Stomach (tissue), 9 donors: ENCODE data around the gene NAPB. TPM values are rescaled to one million over a fixed set of nuclear protein-coding genes. Genes with fewer than 3 reads are reported as not detected.

ENCODE experiments used
- DNase-seq, 2 donors: peaks; one replicate each; pipeline versions ENCODE4 v3.0.0 to v3.0.0-alpha.2; 2013 to 2019
- H3K27ac ChIP-seq, 5 donors: fragments of 200-600 bp in 4 of 5; sonication (generic) in 4 of 5; one replicate each; pipeline ENCODE4 v1.5.1; 2013 to 2019; ENCODE audit warnings: mild to moderate bottlenecking in 1 of 5, moderate library complexity in 1 of 5
- H3K27me3 ChIP-seq, 3 donors: fragments of 200-600 bp; sonication (generic); one replicate each; pipeline ENCODE4 v1.5.1; 2017 to 2019; ENCODE audit warnings: mixed run types in 1 of 3
- H3K36me3 ChIP-seq, 4 donors: fragments of 200-600 bp; sonication (generic); 1 replicate in 3 of 4; 2 replicates in 1 of 4; pipeline ENCODE4 v1.5.1; 2016 to 2019
- H3K4me1 ChIP-seq, 4 donors: fragments of 200-600 bp; sonication (generic); one replicate each; pipeline ENCODE4 v1.5.1; 2016 to 2019
- H3K4me3 ChIP-seq, 4 donors: fragments of 200-600 bp; sonication (generic) in 3 of 4; one replicate each; pipeline ENCODE4 v1.5.1; 2016 to 2019; ENCODE audit warnings: mild to moderate bottlenecking in 1 of 4
- H3K9me3 ChIP-seq, 4 donors: fragments of 200-600 bp; sonication (generic); one replicate each; pipeline ENCODE4 v1.5.1; 2016 to 2019
- EP300 ChIP-seq: sonication (generic); formaldehyde crosslinking; IDR thresholded peaks from one replicate; pipeline ENCODE4 v1.6.1; 2017; ENCODE audit warnings: antibody characterized with exemption
- POLR2A ChIP-seq, 4 donors: fragments of 450-650 bp; IDR thresholded peaks; one replicate each; pipeline ENCODE4 v1.6.1; 2016; ENCODE audit warnings: antibody characterized with exemption in 4 of 4, control low read depth in 2 of 4, mild to moderate bottlenecking in 1 of 4, moderate library complexity in 1 of 4
- POLR2AphosphoS5 ChIP-seq, 3 donors: sonication (generic); formaldehyde crosslinking; IDR thresholded peaks; one replicate each; pipeline ENCODE4 v1.6.1; 2016; ENCODE audit warnings: antibody characterized with exemption in 3 of 3
- WGBS, 5 donors: extraction: QIAGEN DNeasy Blood & Tissue Kit in 3 of 5; methylation state at CpG; one replicate each; pipeline versions ENCODE4 v1.1.5 to v1.1.7; 2013 to 2018; 5-methylcytosine and 5-hydroxymethylcytosine counted together
- intact Hi-C: fragments of 100-400 bp; cut with DNase I; formaldehyde crosslinking; loops from one replicate; pipeline ENCODE4 v1.15.1; 2023; ENCODE audit warnings: low total_unique reads
- polyA plus RNA-seq, 3 donors: library from polyadenylated mRNA; stranded (reverse); fragments of 200-250 nt; gene quantifications; one replicate each; pipeline ENCODE4 v1.2.3, GENCODE V29; 2013
- total RNA-seq, 5 donors: library from RNA; depleted of rRNA; stranded (reverse); fragments of >200 nt; gene quantifications; one replicate each; pipeline versions ENCODE4 v1.1.0 to v1.2.3, GENCODE V29; 2014 to 2016
- TF ChIP-seq, protein P1 (sequence below), 7 experiments: fragments of 450-650 bp in 4 of 7; fragments of 200-600 bp in 3 of 7; sonication (generic) in 3 of 7; IDR thresholded peaks; one replicate each; pipeline ENCODE4 v1.5.1; 2016 to 2019; ENCODE audit warnings: antibody characterized with exemption in 7 of 7, control low read depth in 2 of 7, mild to moderate bottlenecking in 1 of 7
- donor health status: healthy with polysubstance abuse.
- donor health status: Bipolar disorder and iron deficiency.
- donor health status: healthy.

The NAPB gene
- total and polyA plus RNA-seq, 8 donors: 0.58 to 33.5 (median 5.8) TPM

DNA sequence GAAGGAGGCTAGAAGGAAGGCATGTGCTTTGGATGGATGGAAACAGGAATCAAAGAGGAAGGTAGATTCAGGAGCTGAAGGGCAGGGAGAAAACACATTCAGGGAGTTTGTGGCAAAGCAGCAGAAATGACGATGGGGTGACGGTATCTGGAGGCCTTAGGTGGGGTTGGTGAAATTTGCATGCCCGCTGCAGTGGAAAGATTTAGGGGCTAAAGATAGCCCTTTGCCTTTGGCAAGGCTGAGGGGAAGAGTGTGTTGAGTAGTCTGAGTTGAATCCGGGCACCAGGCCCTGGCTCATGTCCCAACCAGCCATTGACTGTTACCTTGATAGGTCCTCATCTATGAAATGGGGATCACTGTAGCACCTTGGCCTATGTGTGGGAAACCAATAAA, 58.0 kb downstream of the NAPB start:
- TF ChIP-seq, protein P1, sequence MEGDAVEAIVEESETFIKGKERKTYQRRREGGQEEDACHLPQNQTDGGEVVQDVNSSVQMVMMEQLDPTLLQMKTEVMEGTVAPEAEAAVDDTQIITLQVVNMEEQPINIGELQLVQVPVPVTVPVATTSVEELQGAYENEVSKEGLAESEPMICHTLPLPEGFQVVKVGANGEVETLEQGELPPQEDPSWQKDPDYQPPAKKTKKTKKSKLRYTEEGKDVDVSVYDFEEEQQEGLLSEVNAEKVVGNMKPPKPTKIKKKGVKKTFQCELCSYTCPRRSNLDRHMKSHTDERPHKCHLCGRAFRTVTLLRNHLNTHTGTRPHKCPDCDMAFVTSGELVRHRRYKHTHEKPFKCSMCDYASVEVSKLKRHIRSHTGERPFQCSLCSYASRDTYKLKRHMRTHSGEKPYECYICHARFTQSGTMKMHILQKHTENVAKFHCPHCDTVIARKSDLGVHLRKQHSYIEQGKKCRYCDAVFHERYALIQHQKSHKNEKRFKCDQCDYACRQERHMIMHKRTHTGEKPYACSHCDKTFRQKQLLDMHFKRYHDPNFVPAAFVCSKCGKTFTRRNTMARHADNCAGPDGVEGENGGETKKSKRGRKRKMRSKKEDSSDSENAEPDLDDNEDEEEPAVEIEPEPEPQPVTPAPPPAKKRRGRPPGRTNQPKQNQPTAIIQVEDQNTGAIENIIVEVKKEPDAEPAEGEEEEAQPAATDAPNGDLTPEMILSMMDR (IDR thresholded peaks at IDR 0.05): no peak
- TF ChIP-seq POLR2A (IDR thresholded peaks at IDR 0.05) (no peak), POLR2AphosphoS5 (IDR thresholded peaks at IDR 0.05) (no peak), EP300 (no peak)
- Histone ChIP-seq H3K4me3 (peak overlapping the region; percentile 68 to 93 (median 90)), H3K36me3 (peaks cover 10 to 22% (median 19%) of the 10 kb centered on the region in 4 donors), H3K27ac (peak overlapping the region in 4 of 5 donors; percentile 99 to 100 (median 100)), H3K27me3 (no peaks in the 10 kb centered on the region), H3K9me3 (no peaks in the 10 kb centered on the region), H3K4me1 (peaks cover 35 to 83% (median 64%) of the 10 kb centered on the region in 4 donors)
- WGBS, 5 donors: 47 to 73% (median 61%) methylated on average over 4 of the region's 4 CpGs
- intact Hi-C loops: no loop called here
- no peak for DNase-seq

DNA sequence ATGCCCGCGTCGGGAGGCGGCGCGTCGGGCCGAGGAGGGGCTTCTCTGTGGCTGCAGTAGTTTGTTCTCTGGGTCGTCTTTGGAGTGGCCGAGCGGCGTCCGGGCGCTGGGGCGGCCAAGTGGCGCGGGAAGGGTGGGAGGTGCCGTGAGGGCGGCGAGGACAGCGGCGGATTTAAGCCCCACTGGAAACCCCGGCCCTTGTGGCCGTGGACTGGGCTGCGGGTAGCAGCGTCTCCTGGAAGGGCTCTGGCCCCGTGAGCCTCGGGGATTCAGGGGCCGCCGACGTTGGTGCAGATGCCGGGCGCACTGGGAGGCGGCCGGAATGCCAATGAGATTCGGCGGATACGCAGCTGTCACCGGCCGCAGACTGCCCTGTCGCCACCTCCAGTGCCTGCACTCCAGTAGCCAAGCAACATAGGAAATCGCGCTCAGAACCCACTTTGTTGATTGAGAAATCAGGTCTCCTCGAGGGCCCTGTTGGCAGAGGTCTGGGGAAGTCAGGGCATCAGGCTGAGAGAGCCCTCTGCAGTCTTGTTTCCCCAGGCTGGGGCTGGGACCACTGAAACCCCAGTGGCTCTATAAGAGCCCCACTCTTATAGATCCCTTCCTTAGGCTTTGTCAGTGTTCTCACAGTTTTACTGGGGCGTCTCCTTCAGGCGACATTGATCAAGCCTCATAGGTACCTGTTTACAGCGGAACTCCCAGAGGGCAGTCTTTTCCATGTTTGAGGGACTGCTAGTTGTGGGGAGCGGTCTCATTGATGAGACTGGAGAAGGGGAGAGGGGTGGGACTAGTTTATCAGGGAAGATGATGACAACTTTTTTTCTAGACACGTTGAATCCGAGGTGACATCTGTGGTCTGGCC, 58.7 kb downstream of the NAPB start:
- peak overlapping the region; percentile 68 to 93 (median 90) for H3K4me3 ChIP-seq
- peaks cover 35 to 77% (median 63%) of the 10 kb centered on the region in 4 donors for H3K4me1 ChIP-seq
- intact Hi-C loops: no loop called here
- peaks cover 10 to 22% (median 19%) of the 10 kb centered on the region in 4 donors for H3K36me3 ChIP-seq
- TF ChIP-seq POLR2A (IDR thresholded peaks at IDR 0.05) (no peak), EP300 (no peak), POLR2AphosphoS5 (IDR thresholded peaks at IDR 0.05) (no peak)
- TF ChIP-seq, protein P1 (IDR thresholded peaks at IDR 0.05): no peak
- 3 to 7% (median 4%) methylated on average over 27 to 50 of the region's 50 CpGs for WGBS, 5 donors
- no peaks in the 10 kb centered on the region for H3K9me3 ChIP-seq
- no peaks in the 10 kb centered on the region for H3K27me3 ChIP-seq
- H3K27ac ChIP-seq: peak overlapping the region; percentile 91 to 100 (median 99)
- DNase-seq: peak; percentile 44 to 77

DNA sequence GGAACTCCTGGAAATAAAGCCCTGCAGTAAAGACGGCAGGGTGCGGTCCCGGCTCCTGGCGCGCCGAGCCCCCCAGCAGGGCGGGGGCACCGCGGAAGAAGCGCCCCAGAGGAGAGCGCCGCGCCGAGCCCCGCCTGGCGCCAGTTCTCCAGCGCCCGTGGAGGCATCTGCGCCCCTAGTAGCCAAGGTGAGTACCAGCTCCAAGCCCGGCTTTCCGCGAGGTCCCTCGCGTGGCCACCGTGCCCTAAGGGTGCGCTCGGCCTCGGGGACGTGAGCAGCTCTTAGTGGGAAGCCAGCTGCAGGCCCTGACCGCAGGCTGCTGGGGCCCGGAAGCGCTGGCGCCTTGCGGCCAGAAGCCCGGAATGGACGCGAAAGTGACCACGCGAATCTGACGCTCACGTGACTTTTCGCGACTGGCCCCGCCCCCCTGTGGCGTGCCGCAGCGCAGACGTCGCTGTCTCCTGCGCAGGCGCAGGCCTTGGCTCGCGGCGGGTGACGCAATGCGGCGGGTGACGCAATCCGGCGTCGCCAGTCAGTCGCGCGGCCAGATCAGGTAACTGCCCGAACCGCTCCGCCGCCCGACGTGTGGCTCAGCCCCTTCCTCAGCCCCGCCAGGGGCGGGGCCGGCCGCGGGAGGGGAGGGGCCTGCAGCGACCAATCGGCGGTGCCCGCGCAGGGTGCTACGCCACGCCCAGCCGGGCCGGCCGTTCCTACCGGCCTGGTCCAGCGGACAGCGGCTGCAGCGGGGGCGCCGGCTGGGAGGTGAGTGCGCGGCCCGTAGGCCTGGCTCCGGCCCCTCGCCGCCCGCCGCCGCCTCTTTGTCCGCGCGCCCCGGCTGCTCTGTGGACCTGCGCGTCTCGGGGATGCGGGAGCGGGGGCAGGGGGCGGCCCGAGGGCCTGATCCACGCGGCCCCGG, 59.6 kb downstream of the NAPB start, which contains the start of gene GZF1:
Gene GZF1, plus strand, starts transcription at position 707 of the 916 bp plus-strand sequence. CDS start 2,202 bp downstream, outside the sequence.
- H3K27me3 ChIP-seq: no peaks in the 10 kb centered on the region
- 0 to 1% (median 0%) methylated on average over 9 to 114 of the region's 114 CpGs for WGBS, 5 donors
- peak within 1 kb of the TSS; percentile 99 to 100 (median 99) for H3K27ac ChIP-seq
- TF ChIP-seq, protein P1 (IDR thresholded peaks at IDR 0.05): peak in 3 of 7 experiments; percentile 3 to 29 (median 14)
- TF ChIP-seq POLR2A (IDR thresholded peaks at IDR 0.05) (peak in 2 of 4 donors; percentile 94 to 97), POLR2AphosphoS5 (IDR thresholded peaks at IDR 0.05) (peak; percentile 99 to 100 (median 99)), EP300 (peak; percentile 69)
- intact Hi-C loops: no loop called here
- H3K36me3 ChIP-seq: peaks cover 10 to 19% (median 18%) of the 10 kb centered on the region in 4 donors
- H3K4me3 ChIP-seq: peak within 1 kb of the TSS; percentile 68 to 93 (median 90)
- no peaks in the 10 kb centered on the region for H3K9me3 ChIP-seq
- peaks cover 40 to 77% (median 63%) of the 10 kb centered on the region in 4 donors for H3K4me1 ChIP-seq
- peak; percentile 99 to 100 for DNase-seq

DNA sequence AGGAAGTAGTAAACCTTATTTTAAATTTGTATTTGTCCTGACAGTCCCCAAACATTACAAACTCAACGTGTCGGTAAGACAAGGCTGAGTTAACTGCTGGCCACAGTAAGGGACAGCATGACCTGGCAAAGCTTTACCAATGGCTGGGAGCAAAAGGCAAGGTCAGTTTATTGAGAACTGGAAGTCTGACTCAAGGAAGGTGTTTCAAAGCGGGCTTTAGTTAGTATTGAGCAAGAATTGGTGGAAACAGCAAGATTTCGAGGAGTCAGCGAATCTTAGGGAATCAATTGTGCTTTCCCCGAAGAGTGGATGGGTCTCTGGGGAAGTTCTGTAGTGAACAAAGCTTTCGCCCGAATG, 60.2 kb downstream of the NAPB start:
- WGBS, 5 donors: 2 to 4% (median 3%) methylated on average over 8 of the region's 8 CpGs
- Histone ChIP-seq H3K4me3 (peak overlapping the region; percentile 68 to 93 (median 90)), H3K4me1 (peaks cover 38 to 73% (median 59%) of the 10 kb centered on the region in 4 donors), H3K9me3 (no peaks in the 10 kb centered on the region), H3K27ac (peak overlapping the region; percentile 99 to 100 (median 99)), H3K36me3 (peaks cover 10 to 22% (median 20%) of the 10 kb centered on the region in 4 donors), H3K27me3 (no peaks in the 10 kb centered on the region)
- intact Hi-C loops: no loop called here
- no peak for TF ChIP-seq POLR2AphosphoS5 (IDR thresholded peaks at IDR 0.05)
- TF ChIP-seq, protein P1 (IDR thresholded peaks at IDR 0.05): no peak
- TF ChIP-seq EP300: no peak
- TF ChIP-seq POLR2A (IDR thresholded peaks at IDR 0.05): no peak
- DNase-seq: peak in 1 of 2 donors; percentile 63
